Liver (tissue), 9 donors: ENCODE measurements around the gene PRRT3. TPM values are rescaled to one million over a fixed set of nuclear protein-coding genes. Genes with fewer than 3 reads are reported as not detected.

Experiments used
- DNase-seq: peaks from one replicate; pipeline ENCODE4 v3.0.0-alpha.2; 2017; ENCODE audit warnings: low spot score
- H3K27ac ChIP-seq, 2 donors: one replicate each; pipeline ENCODE4 v1.7.0; 2013; ENCODE audit warnings: inconsistent platforms in 2 of 2, low read length in 2 of 2, control low read depth in 1 of 2, low read depth in 1 of 2, mild to moderate bottlenecking in 1 of 2
- H3K27me3 ChIP-seq, 4 donors: one replicate each; pipeline versions ENCODE4 v1.6.1 to v1.7.0; 2013; ENCODE audit warnings: low read length in 3 of 4, inconsistent platforms in 1 of 4, mild to moderate bottlenecking in 1 of 4, moderate library complexity in 1 of 4; ENCODE audit not compliant: control insufficient read depth in 4 of 4, insufficient read depth in 4 of 4
- H3K36me3 ChIP-seq, 4 donors: one replicate each; pipeline versions ENCODE4 v1.6.1 to v1.7.0; 2013; ENCODE audit warnings: low read length in 3 of 4, mild to moderate bottlenecking in 3 of 4, low read depth in 1 of 4, moderate library complexity in 1 of 4; ENCODE audit not compliant: control insufficient read depth in 4 of 4, insufficient read depth in 3 of 4
- H3K4me1 ChIP-seq, 4 donors: one replicate each; pipeline versions ENCODE4 v1.6.1 to v1.7.0; 2013; ENCODE audit warnings: low read length in 3 of 4, mild to moderate bottlenecking in 3 of 4, moderate library complexity in 1 of 4; ENCODE audit not compliant: control insufficient read depth in 4 of 4, insufficient read depth in 4 of 4
- H3K4me3 ChIP-seq, 3 donors: one replicate each; pipeline versions ENCODE4 v1.6.1 to v1.7.0; 2013; ENCODE audit warnings: low read length in 3 of 3, control low read depth in 1 of 3, low read depth in 1 of 3, mild to moderate bottlenecking in 1 of 3
- H3K9ac ChIP-seq, 2 donors: one replicate each; pipeline ENCODE4 v1.7.0; 2013; ENCODE audit warnings: low read length in 2 of 2, mild to moderate bottlenecking in 2 of 2, moderate library complexity in 2 of 2, control low read depth in 1 of 2, low read depth in 1 of 2
- H3K9me3 ChIP-seq, 4 donors: one replicate each; pipeline versions ENCODE4 v1.6.1 to v1.7.0; 2013; ENCODE audit warnings: low read length in 3 of 4; ENCODE audit not compliant: control insufficient read depth in 4 of 4
- EGR1 ChIP-seq, 2 donors: IDR thresholded peaks; 2 replicates each; pipeline ENCODE4 v1.6.1; 2016 to 2018; ENCODE audit warnings: antibody characterized with exemption in 2 of 2, low read depth in 2 of 2
- FOXA2 ChIP-seq: IDR thresholded peaks from 2 replicates; pipeline ENCODE4 v1.6.1; 2016; ENCODE audit warnings: antibody characterized with exemption
- GABPA ChIP-seq, 2 donors: IDR thresholded peaks in 1 of 2; conservative IDR thresholded peaks in 1 of 2; 2 replicates each; pipeline ENCODE4 v1.6.1; 2016; ENCODE audit warnings: antibody characterized with exemption in 2 of 2, mild to moderate bottlenecking in 1 of 2, moderate library complexity in 1 of 2
- HNF4A ChIP-seq, 2 donors: conservative IDR thresholded peaks; 2 replicates each; pipeline ENCODE4 v1.6.1; 2016; ENCODE audit warnings: antibody characterized with exemption in 2 of 2, mild to moderate bottlenecking in 2 of 2
- HNF4G ChIP-seq: IDR thresholded peaks from 2 replicates; pipeline ENCODE4 v1.6.1; 2016; ENCODE audit warnings: antibody characterized with exemption
- JUND ChIP-seq, 2 donors: IDR thresholded peaks; 2 replicates each; pipeline ENCODE4 v1.6.1; 2016; ENCODE audit warnings: antibody characterized with exemption in 2 of 2
- NR2F2 ChIP-seq: IDR thresholded peaks from 2 replicates; pipeline ENCODE4 v1.6.1; 2016; ENCODE audit warnings: antibody characterized with exemption
- RAD21 ChIP-seq, 2 donors: IDR thresholded peaks; 2 replicates each; pipeline ENCODE4 v1.6.1; 2016; ENCODE audit warnings: antibody characterized with exemption in 2 of 2, mild to moderate bottlenecking in 2 of 2
- RXRA ChIP-seq, 2 donors: IDR thresholded peaks; 2 replicates each; pipeline ENCODE4 v1.6.1; 2017 to 2018; ENCODE audit warnings: antibody characterized with exemption in 2 of 2, mild to moderate bottlenecking in 1 of 2
- SP1 ChIP-seq: IDR thresholded peaks from 2 replicates; pipeline ENCODE4 v1.6.1; 2018; ENCODE audit warnings: antibody characterized with exemption, mild to moderate bottlenecking
- TAF1 ChIP-seq: conservative IDR thresholded peaks from 2 replicates; pipeline ENCODE4 v1.6.1; 2016; ENCODE audit warnings: antibody characterized with exemption, mild to moderate bottlenecking
- WGBS: extraction: QIAGEN DNeasy Blood & Tissue Kit; methylation state at CpG from one replicate; pipeline ENCODE4 v1.1.7; 2013; 5-methylcytosine and 5-hydroxymethylcytosine counted together
- polyA plus RNA-seq, 2 donors: library from polyadenylated mRNA; stranded (reverse) in 1 of 2; unstranded in 1 of 2; fragments of 200-250 nt in 1 of 2; fragments of >200 nt in 1 of 2; fragmentation: Nextera tagmentation in 1 of 2; extraction: Ambion mirVana in 1 of 2; gene quantifications; one replicate each; pipeline versions ENCODE4 v1.2.1 to v1.2.3, GENCODE V29; 2013 to 2015
- total RNA-seq, 2 donors: library from RNA; depleted of rRNA; stranded (reverse); fragments of >200 nt; gene quantifications; one replicate each; pipeline ENCODE4 v1.2.3, GENCODE V29; 2014
- TF ChIP-seq, protein P1 (sequence below): IDR thresholded peaks from 2 replicates; pipeline ENCODE4 v1.6.1; 2016; ENCODE audit warnings: antibody characterized with exemption, mild to moderate bottlenecking
- TF ChIP-seq, protein P2 (sequence below): fragments of 150-350 bp; IDR thresholded peaks from 2 replicates; pipeline ENCODE4 v1.5.1; 2017; ENCODE audit warnings: improper control_type of control experiment, low read depth, low read length; ENCODE audit not compliant: missing input control
- TF ChIP-seq, protein P3 (sequence below): IDR thresholded peaks from 2 replicates; pipeline ENCODE4 v1.6.1; 2016; ENCODE audit warnings: antibody characterized with exemption
- TF ChIP-seq, protein P4 (sequence below): IDR thresholded peaks from 2 replicates; pipeline ENCODE4 v1.6.1; 2016; ENCODE audit warnings: antibody characterized with exemption
- TF ChIP-seq, protein P5 (sequence below): IDR thresholded peaks from 2 replicates; pipeline ENCODE4 v1.6.1; 2016; ENCODE audit warnings: antibody characterized with exemption
- donor health status: healthy.
- donor health status: healthy.
- donor health status: healthy.
- donor health status: healthy.
- donor health status: healthy.

Gene PRRT3
- total and polyA plus RNA-seq, 4 donors, result 0.14 to 0.79 (median 0.24) TPM

DNA sequence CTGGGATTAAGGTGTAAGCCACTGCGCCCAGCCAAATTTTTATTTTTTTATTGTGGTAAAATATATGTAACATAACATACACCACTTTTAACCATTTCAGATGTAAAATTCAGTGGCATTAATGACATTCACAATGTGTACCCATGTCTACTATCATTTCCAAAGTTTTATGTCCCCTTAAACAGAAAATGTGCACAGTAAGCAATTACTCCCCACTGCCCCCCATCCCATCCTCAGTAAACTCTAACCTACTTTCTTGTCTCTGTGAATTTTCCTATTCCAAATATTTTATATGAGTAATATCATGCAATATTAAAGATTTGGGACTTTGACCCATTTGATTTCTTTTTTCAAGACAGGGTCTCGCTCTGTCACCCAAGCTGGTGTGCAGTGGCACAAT is 14.6 kb upstream of the PRRT3 start:
- peaks cover 4 to 50% (median 34%) of the 10 kb centered on the region in 4 donors for H3K36me3 ChIP-seq
- no peak overlapping the region for H3K27ac ChIP-seq

More for the DNA sequence above, 14.6 kb upstream of the PRRT3 start:
- Histone ChIP-seq H3K4me3 (no peak overlapping the region), H3K27me3 (no peaks in the 10 kb centered on the region), H3K9ac (no peak overlapping the region), H3K4me1 (no peaks in the 10 kb centered on the region), H3K9me3 (no peaks in the 10 kb centered on the region)
- whole genome bisulfite sequencing, result over 99% methylated on average over 2 of the region's 2 CpGs
- TF ChIP-seq, protein P1, sequence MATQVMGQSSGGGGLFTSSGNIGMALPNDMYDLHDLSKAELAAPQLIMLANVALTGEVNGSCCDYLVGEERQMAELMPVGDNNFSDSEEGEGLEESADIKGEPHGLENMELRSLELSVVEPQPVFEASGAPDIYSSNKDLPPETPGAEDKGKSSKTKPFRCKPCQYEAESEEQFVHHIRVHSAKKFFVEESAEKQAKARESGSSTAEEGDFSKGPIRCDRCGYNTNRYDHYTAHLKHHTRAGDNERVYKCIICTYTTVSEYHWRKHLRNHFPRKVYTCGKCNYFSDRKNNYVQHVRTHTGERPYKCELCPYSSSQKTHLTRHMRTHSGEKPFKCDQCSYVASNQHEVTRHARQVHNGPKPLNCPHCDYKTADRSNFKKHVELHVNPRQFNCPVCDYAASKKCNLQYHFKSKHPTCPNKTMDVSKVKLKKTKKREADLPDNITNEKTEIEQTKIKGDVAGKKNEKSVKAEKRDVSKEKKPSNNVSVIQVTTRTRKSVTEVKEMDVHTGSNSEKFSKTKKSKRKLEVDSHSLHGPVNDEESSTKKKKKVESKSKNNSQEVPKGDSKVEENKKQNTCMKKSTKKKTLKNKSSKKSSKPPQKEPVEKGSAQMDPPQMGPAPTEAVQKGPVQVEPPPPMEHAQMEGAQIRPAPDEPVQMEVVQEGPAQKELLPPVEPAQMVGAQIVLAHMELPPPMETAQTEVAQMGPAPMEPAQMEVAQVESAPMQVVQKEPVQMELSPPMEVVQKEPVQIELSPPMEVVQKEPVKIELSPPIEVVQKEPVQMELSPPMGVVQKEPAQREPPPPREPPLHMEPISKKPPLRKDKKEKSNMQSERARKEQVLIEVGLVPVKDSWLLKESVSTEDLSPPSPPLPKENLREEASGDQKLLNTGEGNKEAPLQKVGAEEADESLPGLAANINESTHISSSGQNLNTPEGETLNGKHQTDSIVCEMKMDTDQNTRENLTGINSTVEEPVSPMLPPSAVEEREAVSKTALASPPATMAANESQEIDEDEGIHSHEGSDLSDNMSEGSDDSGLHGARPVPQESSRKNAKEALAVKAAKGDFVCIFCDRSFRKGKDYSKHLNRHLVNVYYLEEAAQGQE, result no peak
- TF ChIP-seq HNF4A (conservative IDR thresholded peaks at IDR 0.05) (no peak), JUND (IDR thresholded peaks at IDR 0.05) (no peak), EGR1 (IDR thresholded peaks at IDR 0.05; ENCODE audit: low read depth in 2 of 2) (no peak), NR2F2 (no peak), HNF4G (no peak), RAD21 (IDR thresholded peaks at IDR 0.05) (no peak), SP1 (no peak), RXRA (IDR thresholded peaks at IDR 0.05) (no peak), TAF1 (no peak), FOXA2 (no peak), GABPA (IDR thresholded peaks at IDR 0.05 in 1 of 2, conservative IDR thresholded peaks at IDR 0.05 in 1 of 2) (no peak)
- TF ChIP-seq, protein P2, sequence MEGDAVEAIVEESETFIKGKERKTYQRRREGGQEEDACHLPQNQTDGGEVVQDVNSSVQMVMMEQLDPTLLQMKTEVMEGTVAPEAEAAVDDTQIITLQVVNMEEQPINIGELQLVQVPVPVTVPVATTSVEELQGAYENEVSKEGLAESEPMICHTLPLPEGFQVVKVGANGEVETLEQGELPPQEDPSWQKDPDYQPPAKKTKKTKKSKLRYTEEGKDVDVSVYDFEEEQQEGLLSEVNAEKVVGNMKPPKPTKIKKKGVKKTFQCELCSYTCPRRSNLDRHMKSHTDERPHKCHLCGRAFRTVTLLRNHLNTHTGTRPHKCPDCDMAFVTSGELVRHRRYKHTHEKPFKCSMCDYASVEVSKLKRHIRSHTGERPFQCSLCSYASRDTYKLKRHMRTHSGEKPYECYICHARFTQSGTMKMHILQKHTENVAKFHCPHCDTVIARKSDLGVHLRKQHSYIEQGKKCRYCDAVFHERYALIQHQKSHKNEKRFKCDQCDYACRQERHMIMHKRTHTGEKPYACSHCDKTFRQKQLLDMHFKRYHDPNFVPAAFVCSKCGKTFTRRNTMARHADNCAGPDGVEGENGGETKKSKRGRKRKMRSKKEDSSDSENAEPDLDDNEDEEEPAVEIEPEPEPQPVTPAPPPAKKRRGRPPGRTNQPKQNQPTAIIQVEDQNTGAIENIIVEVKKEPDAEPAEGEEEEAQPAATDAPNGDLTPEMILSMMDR, result no peak
- TF ChIP-seq, protein P3, sequence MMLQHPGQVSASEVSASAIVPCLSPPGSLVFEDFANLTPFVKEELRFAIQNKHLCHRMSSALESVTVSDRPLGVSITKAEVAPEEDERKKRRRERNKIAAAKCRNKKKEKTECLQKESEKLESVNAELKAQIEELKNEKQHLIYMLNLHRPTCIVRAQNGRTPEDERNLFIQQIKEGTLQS, result no peak
- TF ChIP-seq, protein P4, sequence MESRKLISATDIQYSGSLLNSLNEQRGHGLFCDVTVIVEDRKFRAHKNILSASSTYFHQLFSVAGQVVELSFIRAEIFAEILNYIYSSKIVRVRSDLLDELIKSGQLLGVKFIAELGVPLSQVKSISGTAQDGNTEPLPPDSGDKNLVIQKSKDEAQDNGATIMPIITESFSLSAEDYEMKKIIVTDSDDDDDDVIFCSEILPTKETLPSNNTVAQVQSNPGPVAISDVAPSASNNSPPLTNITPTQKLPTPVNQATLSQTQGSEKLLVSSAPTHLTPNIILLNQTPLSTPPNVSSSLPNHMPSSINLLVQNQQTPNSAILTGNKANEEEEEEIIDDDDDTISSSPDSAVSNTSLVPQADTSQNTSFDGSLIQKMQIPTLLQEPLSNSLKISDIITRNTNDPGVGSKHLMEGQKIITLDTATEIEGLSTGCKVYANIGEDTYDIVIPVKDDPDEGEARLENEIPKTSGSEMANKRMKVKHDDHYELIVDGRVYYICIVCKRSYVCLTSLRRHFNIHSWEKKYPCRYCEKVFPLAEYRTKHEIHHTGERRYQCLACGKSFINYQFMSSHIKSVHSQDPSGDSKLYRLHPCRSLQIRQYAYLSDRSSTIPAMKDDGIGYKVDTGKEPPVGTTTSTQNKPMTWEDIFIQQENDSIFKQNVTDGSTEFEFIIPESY, result no peak
- TF ChIP-seq, protein P5, sequence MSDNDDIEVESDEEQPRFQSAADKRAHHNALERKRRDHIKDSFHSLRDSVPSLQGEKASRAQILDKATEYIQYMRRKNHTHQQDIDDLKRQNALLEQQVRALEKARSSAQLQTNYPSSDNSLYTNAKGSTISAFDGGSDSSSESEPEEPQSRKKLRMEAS, result no peak
- DNase-seq, result no peak
